GM19240 (cell line): ENCODE data around the gene CYREN.
A peak's percentile ranks its signal among the peaks of the same experiment; 100 is the strongest.
"Not testable (repeated sequence)": the region's sequence is repeated elsewhere in the genome, so short reads cannot be mapped to it uniquely, and the experiment has no call there.

ENCODE experiments used
- DNase-seq: peaks from one replicate; pipeline ENCODE4 v3.0.0; 2011; ENCODE audit warnings: low spot score; ENCODE audit not compliant: insufficient read length

The CYREN gene, protein sequence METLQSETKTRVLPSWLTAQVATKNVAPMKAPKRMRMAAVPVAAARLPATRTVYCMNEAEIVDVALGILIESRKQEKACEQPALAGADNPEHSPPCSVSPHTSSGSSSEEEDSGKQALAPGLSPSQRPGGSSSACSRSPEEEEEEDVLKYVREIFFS

GRCh38 chr7:135170274-135170997 lies at the start of gene CYREN:
Gene CYREN, minus strand, starts transcription at chr7:135170707. Its CDS starts 1,785 bp downstream, at chr7:135168922.
- DNase-seq = peak; percentile 56

GRCh38 chr7:135217645-135218509 lies 47.4 kb upstream of the CYREN start:
- no peak for DNase-seq

DNA sequence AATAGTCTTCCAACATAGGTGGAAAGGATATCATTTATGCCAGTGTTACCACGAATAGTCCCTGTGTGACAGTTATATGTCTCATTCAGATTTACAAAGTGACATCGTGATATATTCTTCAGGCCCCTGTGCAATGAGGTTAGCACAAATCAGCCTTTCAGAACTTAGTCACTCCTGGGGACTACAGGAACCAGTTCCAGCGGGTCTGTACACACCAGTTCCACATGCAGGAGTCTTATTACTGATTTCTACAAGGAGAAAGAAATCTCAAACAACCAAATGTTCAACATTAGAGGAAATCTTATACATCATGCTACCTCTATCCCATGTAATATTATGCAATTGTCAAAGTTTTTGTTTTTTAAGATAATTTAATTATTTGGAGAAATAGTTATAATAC lies 45.2 kb upstream of the CYREN start:
- no peak for DNase-seq

DNA sequence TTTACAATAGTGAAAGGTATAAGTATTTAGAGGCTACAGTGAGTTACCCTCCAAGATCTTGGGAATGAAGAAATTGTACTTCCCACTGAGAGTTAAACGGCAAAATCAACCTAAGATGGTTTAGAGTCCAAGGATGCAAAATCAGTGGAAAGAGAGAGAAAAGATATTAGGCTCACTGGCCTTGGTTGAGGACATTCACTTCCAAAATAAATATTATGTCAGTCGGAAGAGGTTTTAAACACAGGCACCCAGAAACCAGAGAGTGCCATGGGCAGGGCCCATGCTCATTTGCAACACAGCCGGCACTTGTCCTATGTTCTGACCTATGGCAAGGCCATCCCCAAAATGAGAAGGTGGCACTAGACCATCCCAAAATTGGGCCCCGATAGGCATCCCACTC lies 44.7 kb upstream of the CYREN start:
- DNase-seq = no peak

GRCh38 chr7:135213831-135214230 lies 43.3 kb upstream of the CYREN start:
- DNase-seq = no peak

GRCh38 chr7:135211946-135212685 lies 41.6 kb upstream of the CYREN start:
- DNase-seq = not testable (repeated sequence)

GRCh38 chr7:135211179-135211945 lies 40.9 kb upstream of the CYREN start, which contains the start of gene WDR91:
Gene WDR91, minus strand, starts transcription at chr7:135211526. Its CDS starts 24 bp downstream, at chr7:135211502.
- peak; percentile 91 for DNase-seq

- no peak for DNase-seq
These were observed 40.3 kb upstream of the CYREN start for GRCh38 chr7:135210888-135211178.

DNA sequence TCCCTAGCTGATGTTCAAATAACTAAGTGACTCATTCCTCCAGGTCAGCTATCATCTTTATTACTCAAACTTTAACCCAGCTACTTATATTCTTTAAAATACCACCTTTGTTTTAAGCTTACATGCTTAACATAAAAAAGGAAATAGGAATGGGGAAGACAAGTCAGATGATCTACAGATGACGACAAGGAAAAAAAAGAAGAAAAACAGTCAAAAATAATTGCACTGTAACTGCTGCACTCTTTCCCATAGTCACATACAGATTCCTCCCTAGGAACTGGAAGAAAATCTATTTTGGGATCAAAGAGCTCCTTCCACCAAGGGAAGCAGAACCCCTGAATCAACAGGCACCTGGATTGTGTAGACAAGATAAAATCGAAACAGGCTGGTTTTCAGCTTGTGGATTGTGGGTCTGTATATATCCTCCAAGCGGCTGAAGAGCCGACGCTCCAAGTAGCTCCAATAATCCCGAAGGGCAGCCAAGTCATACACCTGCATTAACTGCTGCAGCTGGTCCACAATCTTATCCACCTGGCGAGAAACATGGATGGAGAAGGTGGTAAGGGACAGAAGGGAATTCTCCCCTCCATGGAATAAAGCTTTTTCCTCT lies 38.8 kb upstream of the CYREN start:
- no peak for DNase-seq

GRCh38 chr7:135208102-135208793 lies 37.7 kb upstream of the CYREN start:
- DNase-seq = no peak

GRCh38 chr7:135207406-135208101 lies 37.0 kb upstream of the CYREN start:
- DNase-seq = no peak

GRCh38 chr7:135206941-135207391 lies 36.5 kb upstream of the CYREN start:
- DNase-seq = peak; percentile 36

GRCh38 chr7:135205850-135206249 lies 35.3 kb upstream of the CYREN start:
- no peak for DNase-seq

- no peak for DNase-seq
These were observed 34.4 kb upstream of the CYREN start for GRCh38 chr7:135204876-135205275.

GRCh38 chr7:135204341-135204749 lies 33.8 kb upstream of the CYREN start:
- no peak for DNase-seq

- DNase-seq = no peak
These were observed 30.8 kb upstream of the CYREN start for GRCh38 chr7:135201350-135201749.

DNA sequence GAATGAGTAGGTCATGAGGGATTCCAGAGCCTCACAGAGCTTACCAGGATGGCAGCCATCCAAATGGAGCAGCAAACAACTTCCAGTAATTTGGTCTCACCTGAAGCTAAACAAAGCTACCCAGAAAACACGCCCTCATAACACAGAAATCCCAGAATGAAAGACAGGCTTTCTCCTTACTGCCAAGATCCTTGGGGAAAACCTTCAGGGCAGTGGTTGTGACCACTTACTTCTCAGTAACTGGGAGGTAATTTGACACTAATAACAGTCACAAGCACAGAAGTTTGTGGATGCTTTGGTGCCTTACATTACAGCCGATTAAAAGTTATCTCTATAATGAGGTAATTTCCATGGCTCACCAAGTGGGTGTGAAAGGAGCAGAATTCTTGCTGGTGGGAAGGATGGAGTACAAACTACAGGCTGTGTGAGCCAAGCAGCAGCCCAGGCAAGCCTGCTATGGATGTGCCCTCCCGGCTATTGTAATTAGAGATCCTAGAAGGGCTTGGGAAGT lies 30.4 kb upstream of the CYREN start:
- DNase-seq = no peak

- DNase-seq = no peak
These were observed 28.9 kb upstream of the CYREN start for GRCh38 chr7:135199439-135199838.
